Measurements from ENCODE around the gene INPP5D.

DNA sequence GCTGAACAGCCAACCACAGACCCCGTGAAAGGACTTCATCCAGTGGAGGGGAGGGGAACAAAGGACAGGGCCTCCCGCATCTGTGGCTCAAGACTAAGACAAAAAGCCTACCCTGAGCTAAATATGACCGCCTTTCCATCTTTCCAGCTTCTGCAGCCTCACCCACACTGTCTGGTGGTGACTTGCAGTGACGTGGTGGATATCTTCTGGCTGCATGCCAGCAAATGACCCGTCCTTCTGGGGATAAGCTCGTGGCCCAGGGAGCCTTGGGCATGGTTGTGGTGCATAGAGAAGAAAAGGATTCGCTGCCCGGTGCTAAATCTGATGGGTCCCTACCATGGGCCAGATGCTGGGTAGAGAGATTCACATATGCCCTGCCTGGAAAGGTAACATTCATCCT, 38.4 kb upstream of the INPP5D start:
- TF ChIP-seq POLR2AphosphoS5 (IDR thresholded peaks at IDR 0.05) (no peak), POLR2A (IDR thresholded peaks at IDR 0.05) (no peak)
- TF ChIP-seq, protein P1, sequence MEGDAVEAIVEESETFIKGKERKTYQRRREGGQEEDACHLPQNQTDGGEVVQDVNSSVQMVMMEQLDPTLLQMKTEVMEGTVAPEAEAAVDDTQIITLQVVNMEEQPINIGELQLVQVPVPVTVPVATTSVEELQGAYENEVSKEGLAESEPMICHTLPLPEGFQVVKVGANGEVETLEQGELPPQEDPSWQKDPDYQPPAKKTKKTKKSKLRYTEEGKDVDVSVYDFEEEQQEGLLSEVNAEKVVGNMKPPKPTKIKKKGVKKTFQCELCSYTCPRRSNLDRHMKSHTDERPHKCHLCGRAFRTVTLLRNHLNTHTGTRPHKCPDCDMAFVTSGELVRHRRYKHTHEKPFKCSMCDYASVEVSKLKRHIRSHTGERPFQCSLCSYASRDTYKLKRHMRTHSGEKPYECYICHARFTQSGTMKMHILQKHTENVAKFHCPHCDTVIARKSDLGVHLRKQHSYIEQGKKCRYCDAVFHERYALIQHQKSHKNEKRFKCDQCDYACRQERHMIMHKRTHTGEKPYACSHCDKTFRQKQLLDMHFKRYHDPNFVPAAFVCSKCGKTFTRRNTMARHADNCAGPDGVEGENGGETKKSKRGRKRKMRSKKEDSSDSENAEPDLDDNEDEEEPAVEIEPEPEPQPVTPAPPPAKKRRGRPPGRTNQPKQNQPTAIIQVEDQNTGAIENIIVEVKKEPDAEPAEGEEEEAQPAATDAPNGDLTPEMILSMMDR (IDR thresholded peaks at IDR 0.05), result no peak
